T1000 (cell line): ENCODE measurements around the gene GNAI3.

ENCODE experiments used
- DNase-seq: peaks from one replicate; lab custom pipeline; 2025; ENCODE audit warnings: mixed read lengths; lab: John Stamatoyannopoulos, UW

Gene GNAI3

DNA sequence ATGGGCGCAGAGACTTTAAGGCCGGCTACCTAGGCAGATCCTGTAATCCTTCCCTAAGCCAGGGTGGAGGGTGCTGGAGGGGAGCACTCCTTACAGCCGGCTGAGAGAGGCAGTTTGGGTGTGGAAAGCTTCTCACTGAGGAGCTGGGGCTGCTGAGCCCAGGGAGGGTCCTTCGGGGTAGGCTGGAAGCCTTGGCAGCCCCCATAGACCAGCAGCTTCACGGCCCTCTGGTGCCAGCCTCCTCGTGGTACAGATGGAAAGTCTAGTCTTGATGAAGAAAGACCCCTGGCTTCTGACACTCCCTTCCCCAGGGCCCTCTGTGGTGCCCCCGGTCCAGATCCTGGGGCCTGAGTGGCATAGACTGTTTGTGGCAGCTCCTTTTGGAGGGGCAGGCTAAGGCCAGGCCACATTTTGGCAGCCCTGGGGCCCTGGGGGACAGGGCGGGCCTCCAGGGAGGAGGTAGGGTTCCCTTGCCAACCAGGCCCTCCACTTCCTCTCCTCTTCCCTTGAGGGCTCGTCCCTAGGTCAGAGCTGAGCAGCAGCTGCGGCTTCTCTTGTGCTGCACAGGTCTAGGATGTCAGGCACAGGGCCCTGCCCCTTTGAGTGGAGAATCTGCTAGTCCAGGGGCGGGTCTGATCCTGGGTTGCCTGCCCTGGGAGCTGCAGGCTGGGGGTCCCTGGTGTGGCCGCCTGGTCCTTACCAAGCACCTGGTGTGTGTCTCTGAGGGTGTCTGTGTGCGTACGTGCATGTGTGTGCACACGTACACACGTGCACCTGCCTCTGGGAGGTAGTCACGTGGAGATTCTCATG, 76.0 kb downstream of the GNAI3 start:
- DNase-seq, result no peak

DNA sequence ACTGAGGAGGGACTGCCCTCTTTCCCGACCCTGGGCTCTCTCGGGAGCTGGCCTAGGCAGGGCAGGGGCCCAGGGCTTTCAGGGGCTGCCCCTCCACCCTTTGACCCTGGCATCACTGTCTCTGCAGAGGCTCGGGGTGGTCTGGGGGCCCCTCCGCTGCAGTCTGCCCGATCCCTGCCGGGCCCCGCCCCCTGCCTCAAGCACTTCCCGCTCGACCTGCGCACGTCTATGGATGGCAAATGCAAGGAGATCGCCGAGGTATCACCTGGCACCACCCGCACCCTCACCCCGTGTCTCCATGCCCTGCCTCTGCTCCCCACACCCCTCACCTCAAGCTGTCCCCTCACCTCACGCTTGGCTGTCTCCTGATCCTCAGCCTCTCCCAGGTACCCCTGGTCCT, 76.8 kb downstream of the GNAI3 start:
- DNase-seq, result no peak

DNA sequence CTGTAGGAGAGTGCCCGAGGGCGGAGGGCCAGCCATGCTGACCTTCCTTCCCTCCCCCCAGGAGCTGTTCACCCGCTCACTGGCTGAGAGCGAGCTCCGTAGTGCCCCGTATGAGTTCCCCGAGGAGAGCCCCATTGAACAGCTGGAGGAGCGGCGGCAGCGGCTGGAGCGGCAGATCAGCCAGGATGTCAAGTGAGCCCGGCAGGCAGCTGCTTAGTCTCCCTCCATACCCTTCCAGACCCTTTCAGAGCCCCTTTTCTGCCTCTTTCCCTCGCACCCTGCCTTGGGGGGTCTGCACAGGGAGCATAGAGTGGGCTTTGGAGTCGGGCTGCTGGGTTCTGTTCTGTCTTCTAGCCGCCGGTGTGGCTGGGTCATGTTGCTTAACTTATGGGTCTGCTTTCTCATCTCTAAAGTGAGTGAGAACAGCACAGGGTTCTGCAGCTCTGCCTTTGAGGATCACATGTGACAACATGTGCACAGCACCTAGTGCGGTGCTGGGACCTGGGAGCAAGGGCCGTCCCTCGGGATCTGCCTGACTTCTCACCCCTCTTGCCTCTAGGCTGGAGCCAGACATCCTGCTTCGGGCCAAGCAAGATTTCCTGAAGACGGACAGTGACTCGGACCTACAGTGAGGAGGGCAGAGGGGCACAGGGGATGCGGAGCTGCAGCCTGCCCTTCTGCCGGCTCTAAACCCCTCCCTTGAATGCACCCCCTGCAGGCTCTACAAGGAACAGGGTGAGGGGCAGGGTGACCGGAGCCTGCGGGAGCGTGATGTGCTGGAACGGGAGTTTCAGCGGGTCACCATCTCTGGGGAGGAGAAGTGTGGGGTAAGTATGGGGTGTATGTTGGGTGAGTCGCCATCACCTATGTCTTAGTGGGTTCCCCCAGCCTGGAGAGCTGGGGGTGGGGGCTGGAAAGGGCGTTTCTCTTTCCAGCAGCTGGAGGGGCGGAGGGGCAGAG, 77.5 kb downstream of the GNAI3 start:
- DNase-seq, result no peak

DNA sequence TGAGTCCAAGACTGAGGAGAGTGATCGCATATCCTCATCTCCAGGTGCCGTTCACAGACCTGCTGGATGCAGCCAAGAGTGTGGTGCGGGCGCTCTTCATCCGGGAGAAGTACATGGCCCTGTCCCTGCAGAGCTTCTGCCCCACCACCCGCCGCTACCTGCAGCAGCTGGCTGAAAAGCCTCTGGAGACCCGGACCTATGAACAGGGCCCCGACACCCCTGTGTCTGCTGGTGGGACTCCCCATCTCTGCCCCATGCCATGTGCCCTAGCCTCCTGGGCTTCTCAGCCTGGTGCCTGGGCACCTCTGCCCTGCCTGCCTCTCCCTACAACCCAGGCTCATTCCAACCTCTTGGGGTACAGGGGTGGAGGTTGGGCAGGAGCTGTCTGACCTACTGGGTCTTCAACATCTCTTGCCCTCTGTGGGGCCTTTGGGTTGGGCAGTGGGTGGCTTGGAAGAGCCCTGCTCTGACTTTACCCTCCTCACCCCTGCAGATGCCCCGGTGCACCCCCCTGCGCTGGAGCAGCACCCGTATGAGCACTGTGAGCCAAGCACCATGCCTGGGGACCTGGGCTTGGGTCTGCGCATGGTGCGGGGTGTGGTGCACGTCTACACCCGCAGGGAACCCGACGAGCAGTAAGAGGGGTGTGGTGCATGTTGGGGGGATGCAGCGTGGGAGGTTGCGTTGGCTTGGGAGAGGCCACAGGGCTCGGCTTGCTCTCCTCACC, 78.4 kb downstream of the GNAI3 start:
- no peak for DNase-seq

DNA sequence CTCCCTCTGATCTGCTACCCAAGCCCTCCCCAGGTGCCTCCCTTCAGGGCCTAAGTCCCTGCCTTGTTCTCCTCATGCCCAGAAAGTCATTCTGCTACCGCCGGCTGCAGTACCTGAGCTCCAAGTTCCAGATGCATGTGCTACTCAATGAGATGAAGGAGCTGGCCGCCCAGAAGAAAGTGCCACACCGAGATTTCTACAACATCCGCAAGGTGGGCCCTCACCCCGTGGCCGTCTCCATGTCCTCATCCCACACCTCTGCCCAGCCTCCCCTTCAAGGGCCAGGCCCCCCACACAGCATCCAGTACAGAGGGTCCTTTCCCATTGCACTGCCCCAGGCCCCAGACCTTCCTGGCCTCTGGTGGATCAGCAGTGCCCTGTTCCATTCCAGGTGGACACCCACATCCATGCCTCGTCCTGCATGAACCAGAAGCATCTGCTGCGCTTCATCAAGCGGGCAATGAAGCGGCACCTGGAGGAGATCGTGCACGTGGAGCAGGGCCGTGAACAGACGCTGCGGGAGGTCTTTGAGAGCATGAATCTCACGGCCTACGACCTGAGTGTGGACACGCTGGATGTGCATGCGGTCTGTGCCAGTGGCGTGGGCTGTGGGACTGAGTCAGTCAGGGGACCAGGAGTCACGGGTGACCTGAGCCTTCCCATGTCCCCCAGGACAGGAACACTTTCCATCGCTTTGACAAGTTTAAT, 79.4 kb downstream of the GNAI3 start:
- no peak for DNase-seq

DNA sequence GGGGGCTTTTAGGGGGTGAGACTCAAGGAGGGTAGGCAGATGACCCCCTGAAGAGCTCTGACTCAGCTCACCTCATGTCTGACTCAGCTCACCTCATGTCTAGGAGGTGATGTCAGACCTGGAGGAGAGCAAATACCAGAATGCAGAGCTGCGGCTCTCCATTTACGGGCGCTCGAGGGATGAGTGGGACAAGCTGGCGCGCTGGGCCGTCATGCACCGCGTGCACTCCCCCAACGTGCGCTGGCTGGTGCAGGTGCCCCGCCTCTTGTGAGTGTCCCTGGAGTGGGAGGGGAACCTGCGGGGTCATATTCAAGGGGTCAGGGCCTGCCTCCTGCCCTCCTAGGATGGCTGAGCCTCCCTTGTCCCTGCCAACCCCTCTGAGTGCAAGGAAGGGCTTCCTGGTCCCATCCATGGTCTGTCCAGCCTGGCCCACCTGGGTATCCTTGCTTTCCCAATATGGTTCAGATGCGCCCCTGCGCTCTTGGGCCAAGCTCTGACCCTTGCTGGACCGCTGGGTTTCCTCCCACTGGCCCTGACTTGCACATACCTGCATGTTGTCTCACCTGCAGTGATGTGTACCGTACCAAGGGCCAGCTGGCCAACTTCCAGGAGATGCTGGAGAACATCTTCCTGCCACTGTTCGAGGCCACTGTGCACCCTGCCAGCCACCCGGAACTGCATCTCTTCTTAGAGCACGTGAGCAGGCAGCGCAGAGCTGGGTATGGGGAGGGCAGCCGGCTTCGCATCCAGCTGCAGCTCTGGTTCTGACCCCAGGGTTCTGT, 80.3 kb downstream of the GNAI3 start:
- peak; percentile 51 for DNase-seq

DNA sequence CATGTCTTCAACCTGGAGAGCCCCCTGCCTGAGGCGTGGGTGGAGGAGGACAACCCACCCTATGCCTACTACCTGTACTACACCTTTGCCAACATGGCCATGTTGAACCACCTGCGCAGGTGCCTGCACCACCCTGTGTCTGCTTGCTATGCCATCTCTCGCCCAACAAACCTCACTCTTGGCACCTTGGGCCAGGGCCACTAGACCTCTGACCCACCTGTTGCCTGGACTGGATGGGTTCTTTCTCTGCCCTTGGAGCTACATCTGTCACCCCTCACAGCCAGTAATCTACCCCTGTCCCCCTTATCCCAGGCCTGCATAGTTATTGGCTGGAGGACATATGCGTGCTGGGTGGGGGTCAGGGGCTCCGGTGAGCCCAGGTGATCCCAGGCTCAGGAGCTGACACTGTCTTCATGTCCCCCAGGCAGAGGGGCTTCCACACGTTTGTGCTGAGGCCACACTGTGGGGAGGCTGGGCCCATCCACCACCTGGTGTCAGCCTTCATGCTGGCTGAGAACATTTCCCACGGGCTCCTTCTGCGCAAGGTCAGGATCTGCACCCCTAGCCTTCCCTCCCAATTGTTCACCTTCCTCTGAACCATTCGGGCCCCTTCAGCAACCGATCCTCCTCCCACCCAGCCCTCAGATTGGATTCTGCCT, 81.1 kb downstream of the GNAI3 start:
- DNase-seq, result no peak

DNA sequence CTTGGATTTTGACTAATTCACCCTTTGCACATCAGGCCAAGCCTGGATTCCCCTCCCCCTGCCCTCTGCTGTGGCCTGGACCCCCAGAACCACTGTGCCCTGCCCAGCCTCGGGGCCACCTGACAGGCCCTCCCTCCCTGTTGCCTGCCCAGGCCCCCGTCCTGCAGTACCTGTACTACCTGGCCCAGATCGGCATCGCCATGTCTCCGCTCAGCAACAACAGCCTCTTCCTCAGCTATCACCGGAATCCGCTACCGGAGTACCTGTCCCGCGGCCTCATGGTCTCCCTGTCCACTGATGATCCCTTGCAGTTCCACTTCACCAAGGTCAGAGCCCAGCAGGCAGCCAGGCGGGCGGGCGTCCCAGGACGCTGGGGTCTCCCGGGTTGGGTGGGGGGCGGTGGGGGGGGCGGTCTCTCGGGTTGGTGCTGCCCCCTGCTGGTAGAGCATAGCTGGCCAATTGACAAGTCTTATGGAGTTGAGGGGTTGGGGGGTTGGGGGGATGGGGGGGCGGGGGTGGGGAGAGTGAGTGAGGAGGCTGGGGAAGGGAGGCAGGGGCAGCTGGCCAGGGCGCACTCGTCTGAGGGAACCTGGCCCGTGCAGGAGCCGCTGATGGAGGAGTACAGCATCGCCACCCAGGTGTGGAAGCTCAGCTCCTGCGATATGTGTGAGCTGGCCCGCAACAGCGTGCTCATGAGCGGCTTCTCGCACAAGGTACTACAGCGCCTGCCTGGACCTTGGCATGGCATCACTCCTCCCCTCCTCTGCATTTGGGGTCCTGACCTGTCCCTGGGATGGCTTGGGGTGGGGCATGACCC, 81.9 kb downstream of the GNAI3 start:
- DNase-seq, result no peak

DNA sequence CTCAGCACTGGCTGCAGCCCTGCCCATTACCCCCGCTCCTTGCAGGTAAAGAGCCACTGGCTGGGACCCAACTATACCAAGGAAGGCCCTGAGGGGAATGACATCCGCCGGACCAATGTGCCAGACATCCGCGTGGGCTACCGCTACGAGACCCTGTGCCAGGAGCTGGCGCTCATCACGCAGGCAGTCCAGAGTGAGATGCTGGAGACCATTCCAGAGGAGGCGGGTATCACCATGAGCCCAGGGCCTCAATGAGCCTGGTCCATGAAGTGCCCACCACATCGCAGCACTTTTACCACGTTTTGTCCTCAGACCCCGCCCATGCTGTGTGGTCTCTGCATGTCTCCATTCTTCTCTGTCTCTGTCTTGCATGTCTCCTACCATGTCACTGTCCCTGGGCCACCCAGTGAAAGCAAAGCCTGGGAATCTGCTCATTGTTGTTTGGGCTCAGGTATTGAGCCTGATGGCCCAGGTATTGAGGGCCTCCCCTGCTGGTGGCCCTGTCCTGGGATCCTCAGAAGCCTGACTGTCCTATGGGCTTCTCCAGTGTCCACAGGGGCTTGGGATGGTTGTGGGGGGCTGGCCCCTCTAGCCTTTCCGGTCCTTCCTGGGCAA, 82.6 kb downstream of the GNAI3 start:
- DNase-seq, result no peak

DNA sequence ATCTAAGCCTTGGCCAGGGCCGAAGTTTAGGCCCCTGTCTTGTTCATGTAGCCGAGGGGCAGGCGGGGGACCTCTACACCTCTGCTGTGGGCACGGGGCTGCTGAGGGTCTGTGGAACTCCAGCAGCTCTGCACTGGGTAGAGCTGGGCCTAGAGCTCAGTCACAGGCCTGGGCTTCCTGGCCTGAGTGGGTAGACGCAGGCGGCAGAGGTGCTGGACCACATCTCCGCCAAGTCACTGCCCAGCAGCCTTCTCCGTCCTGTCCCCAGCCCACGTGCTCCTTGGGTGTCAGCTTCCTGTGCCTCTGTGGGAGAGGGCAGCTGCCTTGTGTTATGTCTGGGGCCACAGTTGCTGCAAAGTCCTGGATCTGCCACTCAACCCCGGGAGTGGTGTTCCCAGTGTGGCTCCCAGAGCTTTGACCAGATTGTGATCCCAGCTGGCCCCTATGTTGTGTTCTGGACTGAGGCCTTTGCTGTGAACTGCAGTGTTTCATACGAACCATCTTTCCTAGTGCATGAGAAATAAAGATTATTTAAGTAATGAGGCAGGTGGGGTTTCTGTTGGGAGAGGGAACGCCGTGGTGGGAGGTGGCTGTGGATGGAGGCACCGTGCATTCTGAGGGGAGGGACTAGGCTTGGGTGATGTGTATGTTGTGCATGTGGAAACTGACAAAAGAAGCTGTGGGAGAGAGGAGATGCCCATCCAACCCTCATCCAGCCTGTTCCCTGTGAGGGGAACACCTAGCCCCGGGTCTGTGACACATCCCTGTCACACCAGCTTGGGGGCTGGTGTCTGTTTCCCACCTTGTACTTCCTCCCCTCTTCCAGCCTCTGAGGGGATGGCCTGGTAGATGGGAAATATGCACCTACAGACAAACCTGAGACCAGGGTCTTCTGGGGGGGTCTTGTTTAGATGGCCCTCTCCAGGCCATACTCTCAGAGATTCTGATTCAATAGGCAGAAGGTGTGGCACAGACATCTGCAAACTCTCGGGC, 83.4 kb downstream of the GNAI3 start:
- DNase-seq, result no peak

DNA sequence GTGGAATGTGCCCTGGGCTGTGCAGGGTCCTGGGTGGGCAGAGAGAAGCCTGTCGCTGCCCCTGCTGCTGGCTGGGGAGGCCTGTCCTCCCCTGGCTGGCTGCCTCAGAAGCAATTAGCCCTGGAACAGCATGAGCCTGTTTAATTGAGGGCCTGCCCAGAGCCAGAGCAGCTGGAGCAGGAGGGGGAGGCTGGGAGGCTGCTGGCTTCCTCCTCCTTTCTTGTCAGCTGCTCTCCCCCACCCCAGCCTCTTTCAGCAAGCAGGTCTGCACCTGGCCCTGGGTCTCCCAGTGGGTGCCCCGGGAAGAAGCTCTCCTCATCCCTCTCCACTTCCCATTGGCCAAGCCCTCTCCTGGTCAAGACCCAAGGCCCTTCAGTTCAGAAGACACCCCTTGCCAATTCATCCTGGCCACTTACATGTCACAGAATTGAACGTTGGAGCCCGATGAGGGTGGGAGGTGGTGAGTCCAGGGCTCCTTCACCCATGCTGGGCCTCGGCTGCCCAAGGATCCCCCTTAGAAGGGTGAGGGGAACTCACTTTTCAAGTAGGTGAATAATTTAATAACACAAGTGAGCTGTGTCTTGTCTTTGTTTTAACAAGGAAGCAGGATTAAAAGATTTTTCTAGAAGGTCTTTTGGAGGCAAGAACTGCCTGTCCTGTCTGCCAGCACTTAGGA, 84.4 kb downstream of the GNAI3 start:
- DNase-seq, result no peak

DNA sequence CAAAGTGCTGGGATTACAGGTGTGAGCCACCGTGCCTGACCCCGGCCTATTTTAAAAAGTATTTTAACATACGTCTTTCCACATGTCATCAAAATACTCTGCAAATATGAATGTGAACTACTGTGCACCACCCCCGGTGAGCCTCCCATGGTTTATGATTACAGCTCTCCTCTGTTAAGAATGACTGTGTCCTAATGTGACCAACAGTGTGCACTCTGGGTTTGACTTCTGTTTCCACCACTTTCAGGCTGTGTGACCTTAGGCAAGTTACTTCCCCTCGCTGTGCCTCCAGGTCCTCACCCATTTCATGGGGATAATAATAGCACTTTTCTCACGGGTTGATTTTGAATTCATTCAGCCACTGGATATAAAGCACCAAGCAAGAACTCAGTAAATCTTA, 85.9 kb downstream of the GNAI3 start:
- DNase-seq, result no peak

DNA sequence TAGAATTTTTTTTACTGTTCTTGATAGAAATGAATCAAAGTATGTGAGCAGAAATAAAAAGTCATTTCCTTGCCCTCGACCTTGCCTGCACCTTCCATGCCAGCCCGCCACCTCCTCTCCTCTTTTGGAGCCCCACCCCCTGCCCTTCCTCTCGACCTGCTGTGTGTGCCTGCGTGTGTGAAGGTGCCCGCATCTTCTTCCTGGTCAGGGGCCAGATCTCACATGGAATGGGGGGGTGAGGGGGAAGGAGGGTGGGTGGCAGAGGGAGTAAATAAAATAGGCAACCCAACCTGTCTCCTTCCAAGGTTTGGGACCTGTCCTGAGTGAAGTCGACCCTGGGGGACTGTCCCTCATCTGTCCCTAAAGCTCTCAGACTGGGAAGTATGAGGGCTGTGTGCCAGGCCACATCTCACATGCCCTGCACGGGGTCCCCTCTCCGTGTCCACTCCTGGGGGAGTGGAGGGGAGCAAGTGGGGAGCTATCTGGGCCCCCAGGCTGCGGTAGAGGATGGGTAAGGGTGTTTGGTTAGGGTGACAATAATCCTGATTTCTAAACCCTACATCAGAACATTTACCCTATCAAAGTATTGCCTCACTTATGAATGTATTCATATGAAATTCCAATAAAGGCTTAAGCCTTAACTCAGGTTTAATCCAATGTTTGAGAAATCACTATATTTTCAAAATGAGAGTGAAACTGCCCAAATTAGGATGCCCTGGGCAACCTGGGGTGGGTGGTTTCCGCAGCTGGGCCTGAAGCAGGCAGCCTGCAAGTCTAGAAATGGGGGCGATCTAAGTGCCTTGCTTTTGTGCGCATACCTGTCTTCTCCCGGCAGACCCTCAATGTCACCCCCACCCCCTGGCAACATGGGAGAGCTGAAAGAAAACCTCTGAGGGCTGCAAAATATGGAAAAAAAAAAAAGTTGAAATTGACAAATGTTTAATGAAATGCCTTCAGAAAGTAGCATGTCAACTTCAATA, 86.6 kb downstream of the GNAI3 start:
- no peak for DNase-seq

DNA sequence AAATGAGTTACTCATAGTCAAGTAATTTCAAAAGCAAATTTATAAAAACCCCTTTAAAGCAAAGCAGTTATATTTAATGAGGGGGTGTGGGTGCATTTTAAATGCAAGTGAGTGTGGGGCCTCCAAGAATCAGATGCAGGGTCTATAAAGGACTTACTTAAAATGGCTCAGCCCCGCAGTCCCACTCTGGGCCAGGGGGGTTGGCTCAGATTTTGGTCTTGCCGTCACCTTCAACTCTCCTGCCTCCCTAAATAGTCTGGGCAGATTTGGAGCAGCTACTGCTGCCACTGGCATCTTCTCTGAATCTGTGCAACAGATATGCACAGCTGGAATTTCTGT, 87.4 kb downstream of the GNAI3 start:
- DNase-seq, result no peak

DNA sequence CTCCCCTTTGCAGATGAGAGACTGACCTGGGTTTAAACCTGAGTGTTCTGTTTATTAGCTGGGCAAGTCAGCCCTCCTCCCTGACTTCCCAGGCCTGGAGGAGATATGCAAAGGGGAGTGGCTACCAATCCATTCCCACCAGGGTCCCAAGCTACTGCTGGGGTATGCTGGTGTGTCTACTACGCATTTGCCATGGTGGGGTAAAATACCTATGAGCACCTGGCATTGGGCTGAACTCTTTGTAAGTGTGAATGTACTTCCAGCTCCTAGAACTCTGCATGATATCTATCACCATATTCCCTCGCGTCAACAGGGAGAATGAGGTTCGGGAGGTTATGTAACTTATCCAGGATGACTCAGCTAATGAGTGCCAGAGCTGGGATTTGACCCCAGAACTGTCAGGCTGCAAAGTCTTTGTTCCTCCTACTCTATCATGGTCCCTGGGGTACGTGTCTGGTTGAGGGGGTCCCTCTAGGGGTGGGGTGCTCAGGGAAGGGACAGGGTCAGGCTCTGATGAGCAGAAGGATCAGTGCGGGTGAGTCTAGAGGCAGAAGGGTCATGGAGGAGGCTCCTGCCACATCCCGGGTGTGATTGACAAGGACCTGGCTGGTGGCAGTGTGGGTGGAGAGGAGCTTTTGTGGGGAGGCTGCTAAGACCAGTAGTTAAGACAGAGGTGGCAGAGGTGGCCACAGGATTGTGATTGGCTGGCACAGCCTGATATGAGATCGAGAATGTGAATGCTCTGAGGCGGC, 88.0 kb downstream of the GNAI3 start:
- no peak for DNase-seq
